Keratinocyte (primary cell): Measurements from ENCODE around the gene IL17C. TPM values are rescaled to one million over a fixed set of nuclear protein-coding genes. Genes with fewer than 3 reads are reported as not detected.

Experiments
- DNase-seq: peaks from one replicate; pipeline ENCODE4 v3.0.0-alpha.2; 2011; ENCODE audit warnings: low read depth, missing footprints, low spot score
- FAIRE-seq: peaks from 2 replicates; lab custom pipeline; 2011; peaks lifted over from hg19 to GRCh38; lab: Jason Lieb, UNC
- H2AFZ ChIP-seq: 2 replicates; pipeline ENCODE4 v1.6.0; 2012; ENCODE audit warnings: low read length, control low read depth, inconsistent platforms; ENCODE audit not compliant: control insufficient read depth
- H3K27ac ChIP-seq: 2 replicates; pipeline ENCODE4 v1.5.1; 2011; ENCODE audit warnings: low read length; ENCODE audit not compliant: control insufficient read depth, insufficient read depth
- H3K27me3 ChIP-seq: 3 replicates; pipeline ENCODE4 v1.6.0; 2011; ENCODE audit warnings: low read length; ENCODE audit not compliant: control insufficient read depth, insufficient read depth; ENCODE audit errors: extremely low read depth
- H3K36me3 ChIP-seq, 2 experiments: 2 replicates in 1 of 2; 3 replicates in 1 of 2; pipeline ENCODE4 v1.5.1; 2011; ENCODE audit warnings: low read length in 2 of 2, mild to moderate bottlenecking in 1 of 2; ENCODE audit not compliant: control insufficient read depth in 2 of 2, insufficient read depth in 2 of 2; ENCODE audit errors: extremely low read depth in 1 of 2
- H3K4me1 ChIP-seq: 3 replicates; pipeline ENCODE4 v1.5.1; 2011; ENCODE audit warnings: low read length; ENCODE audit not compliant: control insufficient read depth, insufficient read depth; ENCODE audit errors: extremely low read depth
- H3K4me2 ChIP-seq: 3 replicates; pipeline ENCODE4 v1.6.0; 2011; ENCODE audit warnings: low read depth, low read length; ENCODE audit not compliant: control insufficient read depth, insufficient read depth; ENCODE audit errors: extremely low read depth
- H3K4me3 ChIP-seq, 3 experiments: fragments of 200-600 bp in 1 of 3; sonication (generic) in 1 of 3; 2 replicates in 2 of 3; 3 replicates in 1 of 3; pipeline ENCODE4 v1.5.1; 2011 to 2016; ENCODE audit warnings: low read length in 3 of 3, mild to moderate bottlenecking in 3 of 3, control low read depth in 2 of 3, inconsistent platforms in 1 of 3, low read depth in 1 of 3, mixed read lengths in 1 of 3, mixed run types in 1 of 3, moderate library complexity in 1 of 3; ENCODE audit not compliant: control insufficient read depth in 2 of 3, insufficient read depth in 2 of 3; ENCODE audit errors: extremely low read depth in 1 of 3
- H3K79me2 ChIP-seq: 2 replicates; pipeline ENCODE4 v1.6.0; 2012; ENCODE audit warnings: low read length; ENCODE audit not compliant: control insufficient read depth, insufficient read depth
- H3K9ac ChIP-seq: 3 replicates; pipeline ENCODE4 v1.6.0; 2011; ENCODE audit warnings: low read length; ENCODE audit not compliant: control insufficient read depth, insufficient read depth; ENCODE audit errors: extremely low read depth
- H3K9me1 ChIP-seq: 3 replicates; pipeline ENCODE4 v1.6.0; 2011; ENCODE audit warnings: low read length; ENCODE audit not compliant: control insufficient read depth, insufficient read depth; ENCODE audit errors: extremely low read depth
- H3K9me3 ChIP-seq: 2 replicates; pipeline ENCODE4 v1.5.1; 2012; ENCODE audit warnings: low read depth, low read length; ENCODE audit not compliant: control insufficient read depth
- H4K20me1 ChIP-seq: 3 replicates; pipeline ENCODE4 v1.6.0; 2011; ENCODE audit warnings: low read length; ENCODE audit not compliant: control insufficient read depth, insufficient read depth; ENCODE audit errors: extremely low read depth
- EZH2 ChIP-seq: IDR thresholded peaks from one replicate; pipeline ENCODE4 v1.6.1; 2012; ENCODE audit warnings: inconsistent platforms, mild to moderate bottlenecking, low read length, moderate library complexity
- dilution Hi-C: fragments of 300-500 bp; cut with MboI; formaldehyde crosslinking; loops from one replicate; pipeline ENCODE4 v1.7.0; 2020; ENCODE audit warnings: low sequenced_read_pairs; ENCODE audit not compliant: extremely low pct_ligation_motif_present
- polyA plus RNA-seq, 5 experiments: library from polyadenylated mRNA; depleted of rRNA in 3 of 5; stranded (reverse) in 3 of 5; stranded (forward) in 1 of 5; unstranded in 1 of 5; fragments of >200 nt; gene quantifications; 1 replicate in 1 of 5; 2 replicates in 3 of 5; 3 replicates in 1 of 5; pipeline versions ENCODE4 v1.2.1 to v1.2.3, GENCODE V29; 2011 to 2012; ENCODE audit warnings: missing spikeins in 2 of 5, low read depth in 1 of 5, low replicate concordance in 1 of 5
- TF ChIP-seq, protein P1 (sequence below), 3 experiments: IDR thresholded peaks in 1 of 3; conservative IDR thresholded peaks in 1 of 3; optimal IDR thresholded peaks in 1 of 3; 2 replicates in 2 of 3; 3 replicates in 1 of 3; pipeline versions ENCODE3 to v1.5.1; 2011; ENCODE audit warnings: low read length in 3 of 3, mild to moderate bottlenecking in 3 of 3, moderate library complexity in 2 of 3, control low read depth in 1 of 3, inconsistent platforms in 1 of 3; ENCODE audit not compliant: insufficient read depth in 2 of 3; ENCODE audit errors: extremely low read depth in 1 of 3

Gene IL17C
- polyA plus RNA-seq, 1 donor (not counting 4 experiments of a cell fraction or from before 2014, with no cell fraction given): not detected

GRCh38 chr16:88677721-88678120 lies 39.3 kb downstream of the IL17C start:
- Histone ChIP-seq H3K27me3 (peaks cover 16% of the 10 kb centered on the region), H3K9me1 (no peaks in the 10 kb centered on the region), H3K4me2 (no peak overlapping the region), H3K36me3 (peaks cover 0 to 6% of the 10 kb centered on the region in 2 experiments), H3K79me2 (no peaks in the 10 kb centered on the region), H3K4me1 (no peaks in the 10 kb centered on the region), H4K20me1 (no peaks in the 10 kb centered on the region), H3K9me3 (no peaks in the 10 kb centered on the region), H2AFZ (no peak overlapping the region), H3K27ac (no peak overlapping the region), H3K4me3 (no peak overlapping the region), H3K9ac (no peak overlapping the region)
- FAIRE-seq: no peak
- dilution Hi-C loops: no loop called here
- no peak for DNase-seq
- TF ChIP-seq EZH2: no peak
- TF ChIP-seq, protein P1, sequence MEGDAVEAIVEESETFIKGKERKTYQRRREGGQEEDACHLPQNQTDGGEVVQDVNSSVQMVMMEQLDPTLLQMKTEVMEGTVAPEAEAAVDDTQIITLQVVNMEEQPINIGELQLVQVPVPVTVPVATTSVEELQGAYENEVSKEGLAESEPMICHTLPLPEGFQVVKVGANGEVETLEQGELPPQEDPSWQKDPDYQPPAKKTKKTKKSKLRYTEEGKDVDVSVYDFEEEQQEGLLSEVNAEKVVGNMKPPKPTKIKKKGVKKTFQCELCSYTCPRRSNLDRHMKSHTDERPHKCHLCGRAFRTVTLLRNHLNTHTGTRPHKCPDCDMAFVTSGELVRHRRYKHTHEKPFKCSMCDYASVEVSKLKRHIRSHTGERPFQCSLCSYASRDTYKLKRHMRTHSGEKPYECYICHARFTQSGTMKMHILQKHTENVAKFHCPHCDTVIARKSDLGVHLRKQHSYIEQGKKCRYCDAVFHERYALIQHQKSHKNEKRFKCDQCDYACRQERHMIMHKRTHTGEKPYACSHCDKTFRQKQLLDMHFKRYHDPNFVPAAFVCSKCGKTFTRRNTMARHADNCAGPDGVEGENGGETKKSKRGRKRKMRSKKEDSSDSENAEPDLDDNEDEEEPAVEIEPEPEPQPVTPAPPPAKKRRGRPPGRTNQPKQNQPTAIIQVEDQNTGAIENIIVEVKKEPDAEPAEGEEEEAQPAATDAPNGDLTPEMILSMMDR (optimal IDR thresholded peaks at IDR 0.05 in 1 of 3, IDR thresholded peaks at IDR 0.05 in 1 of 3, conservative IDR thresholded peaks at IDR 0.05 in 1 of 3; ENCODE audit: extremely low read depth in 1 of 3, insufficient read depth in 2 of 3, low read length in 3 of 3): no peak

DNA sequence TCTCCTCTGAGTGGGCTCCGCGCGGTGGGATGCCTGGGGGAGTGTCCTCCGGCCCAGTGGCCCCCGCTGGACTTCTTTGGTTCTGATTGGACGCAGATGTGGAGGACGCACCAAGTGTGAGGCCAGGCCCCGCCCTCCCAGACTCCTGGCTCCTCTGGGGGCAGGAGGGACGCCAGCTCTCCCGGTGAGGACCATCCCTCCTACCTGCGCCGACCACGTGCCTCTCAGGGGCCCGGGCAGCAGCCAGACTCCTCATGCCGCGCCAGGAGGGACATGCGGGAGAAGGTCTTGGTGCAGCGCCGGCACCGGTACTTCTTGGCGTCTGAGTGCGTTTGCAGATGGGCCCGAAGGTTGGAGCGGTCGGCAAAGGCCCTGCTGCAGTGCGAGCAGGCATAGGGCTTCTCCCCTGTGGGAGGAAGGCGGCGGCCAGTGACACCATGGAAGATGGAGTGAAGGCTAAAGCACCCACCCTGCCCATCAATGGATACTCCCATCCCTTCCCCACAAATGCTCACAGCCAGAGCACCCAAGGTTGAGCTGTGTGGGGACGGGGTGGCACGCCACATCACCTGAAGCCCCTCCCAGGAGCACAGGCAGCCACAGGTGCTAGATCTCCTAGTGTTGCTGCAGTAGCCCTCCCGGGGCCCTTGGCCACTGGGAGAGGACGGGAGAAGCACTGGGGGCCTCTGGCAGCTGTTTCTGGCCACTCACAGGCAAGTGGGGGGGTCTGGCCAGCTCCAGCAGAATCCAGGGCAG lies 40.0 kb downstream of the IL17C start:
- H3K9me1 ChIP-seq: no peaks in the 10 kb centered on the region
- FAIRE-seq: no peak
- no peaks in the 10 kb centered on the region for H4K20me1 ChIP-seq
- H3K79me2 ChIP-seq: no peaks in the 10 kb centered on the region
- peaks cover 0 to 6% of the 10 kb centered on the region in 2 experiments for H3K36me3 ChIP-seq
- H3K27ac ChIP-seq: no peak overlapping the region
- DNase-seq: no peak
- TF ChIP-seq, protein P1 (optimal IDR thresholded peaks at IDR 0.05 in 1 of 3, IDR thresholded peaks at IDR 0.05 in 1 of 3, conservative IDR thresholded peaks at IDR 0.05 in 1 of 3; ENCODE audit: extremely low read depth in 1 of 3, insufficient read depth in 2 of 3, low read length in 3 of 3): no peak
- no peak for TF ChIP-seq EZH2
- H3K4me2 ChIP-seq: no peak overlapping the region
- peaks cover 16% of the 10 kb centered on the region for H3K27me3 ChIP-seq
- no peak overlapping the region for H2AFZ ChIP-seq
- dilution Hi-C loops: no loop called here
- H3K9ac ChIP-seq: no peak overlapping the region
- no peaks in the 10 kb centered on the region for H3K4me1 ChIP-seq
- no peaks in the 10 kb centered on the region for H3K9me3 ChIP-seq
- H3K4me3 ChIP-seq: no peak overlapping the region
